Fibroblast of villous mesenchyme (primary cell): ENCODE measurements around the gene LSM12. TPM values are rescaled to one million over a fixed set of nuclear protein-coding genes. Genes with fewer than 3 reads are reported as not detected.
"Not testable (repeated sequence)": the region's sequence is repeated elsewhere in the genome, so short reads cannot be mapped to it uniquely, and the experiment has no call there.

Experiments
- DNase-seq: peaks from one replicate; pipeline ENCODE4 v3.0.0-alpha.2; 2010; ENCODE audit warnings: low read depth
- H3K4me3 ChIP-seq: 2 replicates; pipeline ENCODE4 v1.5.1; 2011; ENCODE audit warnings: low read depth, mild to moderate bottlenecking, low read length
- CTCF ChIP-seq: IDR thresholded peaks from 2 replicates; pipeline ENCODE4 v1.5.1; 2012; ENCODE audit warnings: low read depth, mild to moderate bottlenecking, low read length; ENCODE audit not compliant: insufficient read depth
- total RNA-seq: library from RNA; depleted of rRNA; stranded (reverse); fragments of >200 nt; gene quantifications from 2 replicates; pipeline ENCODE4 v1.2.3, GENCODE V29; 2012

The LSM12 gene
- total RNA-seq, 1 donor, result 82.5 TPM

DNA sequence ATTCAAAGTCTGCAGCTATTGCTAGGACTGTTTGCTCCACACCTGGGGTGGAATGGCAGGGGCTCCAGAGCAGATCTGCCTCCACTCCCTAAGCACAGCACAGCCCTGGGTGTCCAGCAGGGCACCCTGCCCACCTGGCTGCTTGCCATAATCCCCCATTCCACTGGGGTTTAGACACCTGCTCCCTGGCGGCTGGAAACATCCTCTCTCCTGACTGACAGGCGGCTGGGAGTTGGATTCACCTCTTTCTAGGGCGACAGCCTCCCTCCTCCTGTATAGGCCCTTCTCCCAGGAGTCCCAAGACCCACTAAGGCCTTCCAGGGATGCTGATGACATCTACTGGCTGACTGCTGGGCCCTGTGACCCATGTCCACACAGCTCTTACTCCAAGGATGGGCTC is 39.0 kb upstream of the LSM12 start:
- no peak for DNase-seq
- no peak overlapping the region for H3K4me3 ChIP-seq
- TF ChIP-seq CTCF, result no peak

GRCh38 chr17:44102849-44103622 is 36.6 kb upstream of the LSM12 start:
- H3K4me3 ChIP-seq, result no peak overlapping the region
- no peak for DNase-seq

GRCh38 chr17:44101858-44102257 is 35.4 kb upstream of the LSM12 start:
- not testable (repeated sequence) for DNase-seq, H3K4me3 ChIP-seq

More at GRCh38 chr17:44102849-44103622, 36.6 kb upstream of the LSM12 start:
- TF ChIP-seq CTCF, result no peak

- no peak overlapping the region for H3K4me3 ChIP-seq
- DNase-seq, result peak; percentile 85
- peak; percentile 9 for TF ChIP-seq CTCF
These were observed 30.9 kb upstream of the LSM12 start for GRCh38 chr17:44097110-44097958.

- H3K4me3 ChIP-seq, result peak overlapping the region; percentile 40
- TF ChIP-seq CTCF, result peak; percentile 44
- DNase-seq, result peak; percentile 96
These were observed 29.4 kb upstream of the LSM12 start for GRCh38 chr17:44095647-44096496.

DNA sequence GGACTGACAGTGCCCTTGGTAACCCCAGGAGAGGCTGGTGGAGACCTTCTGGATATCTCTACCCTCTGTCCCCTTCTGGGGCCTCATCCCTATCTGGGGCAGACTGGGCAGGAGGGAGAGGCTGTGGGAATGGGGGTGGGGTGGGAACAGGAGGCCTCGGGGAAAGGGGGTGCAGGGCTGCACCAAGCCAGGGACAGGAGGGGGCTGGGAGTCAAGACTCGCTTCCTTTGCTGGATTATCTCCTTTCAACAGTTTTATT is 28.8 kb upstream of the LSM12 start:
- H3K4me3 ChIP-seq, result no peak overlapping the region
- DNase-seq, result no peak
- TF ChIP-seq CTCF, result no peak
